NCI-H2171 (cell line): ENCODE results near the gene EMX1.

Experiments used
- DNase-seq: peaks from one replicate; lab custom pipeline; 2025; lab: John Stamatoyannopoulos, UW

Gene EMX1

DNA sequence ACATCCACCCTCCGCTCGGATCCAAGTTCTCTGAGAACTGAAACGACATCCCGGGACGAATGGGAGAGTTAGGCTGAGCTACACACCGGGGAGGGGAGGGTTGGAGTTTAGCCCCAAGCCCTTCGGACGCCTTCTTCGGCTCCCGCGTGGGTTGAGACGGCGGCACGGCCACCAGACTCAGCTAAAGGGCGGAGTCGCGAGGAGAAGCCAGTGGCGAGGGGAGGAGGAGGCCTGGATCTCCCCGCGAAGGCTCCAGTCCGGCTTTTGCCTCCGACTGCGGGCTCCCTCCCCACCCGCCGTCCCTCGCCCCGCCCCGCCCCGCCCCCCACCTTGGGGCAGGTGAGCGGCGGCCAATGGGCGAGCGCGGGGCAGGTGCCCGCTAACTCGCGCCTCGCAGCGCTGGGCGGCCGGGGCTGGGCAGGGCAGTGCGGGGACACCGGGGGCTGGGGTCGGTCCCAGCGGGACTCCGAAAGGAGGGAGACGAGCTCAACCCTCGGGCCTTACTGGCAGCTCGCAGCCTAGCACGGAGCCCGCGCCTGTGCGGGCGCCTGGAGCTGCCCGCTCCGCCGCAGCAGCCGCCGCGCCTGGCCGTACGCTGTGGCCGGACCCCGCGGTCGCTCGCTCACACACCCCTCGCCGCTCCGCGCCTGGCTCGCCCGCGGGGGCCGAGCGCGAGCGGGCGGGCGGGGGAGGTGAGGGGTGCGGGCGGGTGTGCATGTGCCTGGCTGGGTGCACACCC lies at the start of gene EMX1:
TSS of gene EMX1 (plus strand) at position 382 of the 739 bp plus-strand sequence. CDS start at position 716, 334 bp downstream.
- DNase-seq, result peak; percentile 87

DNA sequence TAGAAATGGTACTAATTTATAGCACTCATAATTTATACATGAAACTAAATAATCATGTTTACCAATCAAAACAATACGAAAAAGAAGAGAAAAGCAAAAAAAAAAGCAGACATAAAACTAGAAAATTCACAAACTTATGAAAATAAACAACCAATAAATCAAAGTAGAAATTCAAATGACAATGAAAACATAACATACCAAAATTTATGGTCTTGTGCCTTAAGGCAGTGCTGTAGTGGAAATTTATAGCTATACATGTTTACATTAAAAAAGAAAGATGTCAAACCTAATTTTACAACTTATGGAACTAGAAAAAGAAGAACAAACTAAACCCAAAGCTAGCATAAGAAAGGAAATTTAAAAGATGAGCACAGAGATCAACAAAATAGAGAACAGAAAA lies 46.3 kb upstream of the EMX1 start:
- DNase-seq, result no peak

GRCh38 chr2:72871880-72872279 lies 45.4 kb upstream of the EMX1 start:
- no peak for DNase-seq

DNA sequence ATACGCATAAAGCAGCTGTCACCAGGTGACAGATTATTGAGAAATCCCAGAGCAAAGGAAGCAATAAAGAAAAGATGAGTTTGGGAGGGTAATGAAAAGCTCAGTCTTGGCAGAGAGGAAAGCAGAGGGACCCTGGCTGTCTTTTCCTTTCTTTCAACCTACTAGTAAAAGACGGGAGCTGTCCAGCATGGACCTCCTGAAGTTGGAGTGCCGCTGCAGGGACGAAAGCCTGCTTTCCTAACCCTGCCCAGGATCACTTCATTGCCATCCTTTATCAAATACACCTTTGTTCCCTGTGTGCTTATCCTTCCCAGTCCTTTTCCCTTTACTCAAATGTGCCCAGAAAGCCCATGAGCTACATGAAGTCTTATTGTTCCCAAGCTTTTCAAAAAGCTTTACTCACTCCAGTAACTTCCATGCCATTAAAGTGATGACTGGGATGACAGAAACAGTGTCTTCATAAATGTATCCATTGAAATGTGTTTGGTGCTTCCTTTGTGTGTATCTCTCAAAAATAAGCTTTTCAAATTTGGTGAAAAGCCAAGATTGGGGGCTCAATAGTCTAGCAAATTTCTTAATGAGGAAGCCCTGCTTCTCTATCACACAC lies 33.9 kb upstream of the EMX1 start:
- no peak for DNase-seq

- no peak for DNase-seq
Measured at GRCh38 chr2:72886505-72887031, 30.8 kb upstream of the EMX1 start.

- peak; percentile 66 for DNase-seq
Measured at GRCh38 chr2:72887032-72887739, 30.1 kb upstream of the EMX1 start, which contains the start of gene SPR. TSS of gene SPR (plus strand) at chr2:72887408. CDS start at chr2:72887433, 25 bp downstream.

- peak; percentile 82 for DNase-seq
Measured at GRCh38 chr2:72887740-72888437, 29.4 kb upstream of the EMX1 start.

GRCh38 chr2:72888438-72889202 lies 28.7 kb upstream of the EMX1 start:
- DNase-seq, result no peak

GRCh38 chr2:72889991-72890390 lies 27.3 kb upstream of the EMX1 start:
- no peak for DNase-seq

DNA sequence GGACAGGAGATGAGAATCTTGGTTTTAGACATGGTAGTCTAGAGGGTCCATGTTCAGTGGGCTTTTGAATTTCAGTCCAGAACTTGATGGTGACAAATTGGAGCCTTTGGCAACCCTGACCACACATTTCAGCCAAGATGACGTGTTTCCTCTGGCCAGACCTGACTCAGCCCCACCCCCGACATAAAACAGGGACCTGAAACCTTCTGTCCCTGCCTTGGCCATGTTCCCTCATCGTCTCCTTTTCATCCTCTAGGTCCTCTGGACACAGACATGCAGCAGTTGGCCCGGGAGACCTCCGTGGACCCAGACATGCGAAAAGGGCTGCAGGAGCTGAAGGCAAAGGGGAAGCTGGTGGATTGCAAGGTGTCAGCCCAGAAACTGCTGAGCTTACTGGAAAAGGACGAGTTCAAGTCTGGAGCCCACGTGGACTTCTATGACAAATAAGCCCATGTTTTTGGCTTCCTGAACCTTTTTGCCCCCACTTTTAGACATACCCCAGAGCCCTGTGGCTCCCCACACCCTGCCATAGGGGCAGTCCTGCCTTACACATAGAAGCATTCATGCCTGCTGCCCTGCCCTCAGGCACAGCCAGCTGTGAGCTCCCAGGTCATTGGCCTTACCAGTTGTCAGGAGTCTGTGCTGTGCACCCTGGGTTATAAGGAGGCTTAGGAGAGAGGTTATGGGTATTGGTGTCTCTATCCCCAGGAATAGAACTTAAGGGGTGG lies 26.1 kb upstream of the EMX1 start:
- DNase-seq, result no peak

DNA sequence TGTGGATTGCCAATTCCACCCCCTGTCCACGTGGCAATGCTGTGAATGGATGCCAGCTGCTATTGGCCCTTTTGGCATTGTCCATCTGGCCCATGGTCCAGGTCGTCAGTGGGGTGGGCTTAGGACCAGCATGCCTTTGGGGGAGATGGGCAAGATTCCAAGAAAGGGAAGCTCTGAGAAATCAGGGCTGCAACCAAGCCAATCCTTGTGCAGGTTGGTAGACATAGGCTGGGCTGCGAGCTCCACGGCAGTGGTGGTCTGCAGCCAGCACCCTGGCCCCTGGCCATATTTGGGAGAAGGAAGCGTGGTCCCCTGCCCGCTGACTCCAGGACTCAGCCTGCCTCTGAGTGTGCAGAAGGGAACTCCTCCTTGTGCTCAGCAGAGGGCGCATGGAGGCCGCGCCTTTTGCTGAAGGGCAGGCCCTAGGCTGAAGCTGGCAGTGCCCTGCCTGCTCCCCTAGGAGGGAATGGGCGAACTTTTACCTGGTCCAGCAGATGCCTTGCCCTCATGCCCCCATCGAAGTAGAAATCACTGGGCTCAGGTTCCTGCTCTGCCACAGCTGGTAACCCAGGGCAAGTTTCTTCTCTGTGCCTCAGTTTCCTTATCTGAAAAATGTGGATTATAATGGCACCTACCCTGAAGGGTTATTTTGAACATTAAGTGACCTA lies 24.7 kb upstream of the EMX1 start:
- peak; percentile 59 for DNase-seq

DNA sequence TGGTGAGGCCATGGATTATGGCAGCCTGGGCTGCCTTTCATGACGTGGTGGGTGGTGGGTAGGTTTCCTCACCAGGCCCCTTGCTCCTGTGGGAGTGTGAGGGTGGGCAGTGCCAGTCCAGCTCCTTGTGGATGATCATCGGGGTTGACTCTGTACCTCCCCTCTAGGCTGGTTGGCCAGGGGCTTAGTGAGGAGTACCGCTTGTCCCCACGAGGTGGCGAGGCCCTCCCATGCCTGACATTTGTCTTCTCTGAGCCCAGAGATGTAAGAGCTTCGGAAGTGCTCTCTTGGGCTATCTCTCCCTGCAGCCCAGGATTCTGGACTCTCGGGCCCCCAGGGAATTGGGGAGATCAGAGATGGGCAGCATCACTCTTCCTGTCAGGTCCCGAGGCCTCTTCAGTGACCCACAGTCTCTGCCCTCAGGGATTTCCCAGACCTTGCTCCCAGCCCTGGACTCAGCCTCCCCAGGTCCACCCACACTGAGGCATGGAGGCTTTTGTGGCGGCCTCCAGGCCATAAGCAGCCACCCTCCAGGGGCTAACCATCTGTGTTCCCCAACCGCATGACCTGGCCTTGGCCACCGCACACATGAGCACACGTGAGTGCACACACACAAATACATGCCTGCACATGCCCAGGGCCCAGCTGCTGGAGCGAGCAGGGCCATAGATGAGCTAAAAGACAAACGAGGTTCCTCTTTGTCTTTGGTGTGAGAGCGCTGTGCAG lies 23.6 kb upstream of the EMX1 start:
- peak; percentile 62 for DNase-seq

GRCh38 chr2:72894514-72894913 lies 22.8 kb upstream of the EMX1 start:
- DNase-seq, result no peak

- no peak for DNase-seq
Measured at GRCh38 chr2:72895154-72895553, 22.2 kb upstream of the EMX1 start.

- DNase-seq, result peak; percentile 78
Measured at GRCh38 chr2:72895759-72896281, 21.5 kb upstream of the EMX1 start.

- no peak for DNase-seq
Measured at GRCh38 chr2:72896446-72896845, 20.9 kb upstream of the EMX1 start.

DNA sequence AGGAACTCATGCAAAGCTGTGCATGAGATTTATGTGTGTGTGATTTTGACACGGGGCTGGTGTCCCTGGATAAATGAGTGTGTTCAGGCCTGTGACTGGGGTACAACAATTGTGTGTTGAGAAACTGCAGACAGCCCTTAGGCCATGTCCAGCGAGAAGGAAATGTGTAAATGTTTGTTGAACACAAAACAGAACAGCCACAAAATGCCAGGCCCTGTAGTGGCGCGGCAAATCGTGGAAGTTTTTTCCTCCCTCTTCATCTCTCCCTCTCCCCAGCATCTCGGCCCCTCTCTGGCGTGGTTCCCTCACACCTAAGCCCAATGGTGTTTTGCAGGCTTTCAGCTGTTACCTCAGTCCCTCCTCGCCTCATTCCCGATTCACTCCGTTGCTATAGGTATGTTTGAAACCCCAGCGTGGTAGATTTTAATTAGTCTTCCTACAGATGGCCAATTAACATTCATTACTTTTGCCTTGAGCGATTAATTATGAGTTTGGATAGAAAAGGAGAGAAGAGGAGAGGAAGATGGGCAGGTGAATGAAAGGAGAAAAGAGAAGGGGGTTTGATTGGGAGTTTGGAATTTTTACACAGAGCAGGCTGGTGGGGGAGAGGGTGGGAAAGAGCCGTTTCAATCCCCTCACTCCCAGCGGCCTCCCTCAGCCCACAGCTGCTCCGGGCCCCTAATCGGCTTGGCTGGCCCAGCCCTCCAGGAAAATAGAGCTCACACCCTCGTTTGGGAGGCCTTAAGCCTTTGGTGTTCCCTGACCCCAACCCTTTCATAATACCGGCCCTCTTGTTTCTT lies 19.3 kb upstream of the EMX1 start:
- no peak for DNase-seq

DNA sequence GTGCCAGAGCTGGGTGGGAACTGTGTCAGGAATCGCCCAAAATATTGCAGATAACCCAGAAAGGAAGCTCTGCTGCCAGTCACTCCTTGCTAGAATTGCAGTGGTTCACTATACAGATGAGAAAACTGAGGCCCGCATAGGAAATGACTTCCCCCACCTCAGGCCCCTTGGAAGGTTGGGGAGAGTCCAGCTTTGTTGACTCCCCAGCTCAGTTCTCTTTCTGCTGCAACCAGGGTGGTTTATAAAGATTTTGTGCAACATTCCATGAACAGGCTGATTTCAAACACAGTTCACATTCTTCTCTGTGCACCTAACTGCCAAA lies 18.8 kb upstream of the EMX1 start:
- DNase-seq, result no peak
